ENCODE data around the gene CDC42BPB. TPM values are rescaled to one million over a fixed set of nuclear protein-coding genes. Genes with fewer than 3 reads are reported as not detected.

The CDC42BPB gene
- total and polyA plus RNA-seq, 2 of the 13 experiments (the other 11 are each of a cell fraction or from before 2014, with no cell fraction given) = 19.7 to 32.3 TPM

DNA sequence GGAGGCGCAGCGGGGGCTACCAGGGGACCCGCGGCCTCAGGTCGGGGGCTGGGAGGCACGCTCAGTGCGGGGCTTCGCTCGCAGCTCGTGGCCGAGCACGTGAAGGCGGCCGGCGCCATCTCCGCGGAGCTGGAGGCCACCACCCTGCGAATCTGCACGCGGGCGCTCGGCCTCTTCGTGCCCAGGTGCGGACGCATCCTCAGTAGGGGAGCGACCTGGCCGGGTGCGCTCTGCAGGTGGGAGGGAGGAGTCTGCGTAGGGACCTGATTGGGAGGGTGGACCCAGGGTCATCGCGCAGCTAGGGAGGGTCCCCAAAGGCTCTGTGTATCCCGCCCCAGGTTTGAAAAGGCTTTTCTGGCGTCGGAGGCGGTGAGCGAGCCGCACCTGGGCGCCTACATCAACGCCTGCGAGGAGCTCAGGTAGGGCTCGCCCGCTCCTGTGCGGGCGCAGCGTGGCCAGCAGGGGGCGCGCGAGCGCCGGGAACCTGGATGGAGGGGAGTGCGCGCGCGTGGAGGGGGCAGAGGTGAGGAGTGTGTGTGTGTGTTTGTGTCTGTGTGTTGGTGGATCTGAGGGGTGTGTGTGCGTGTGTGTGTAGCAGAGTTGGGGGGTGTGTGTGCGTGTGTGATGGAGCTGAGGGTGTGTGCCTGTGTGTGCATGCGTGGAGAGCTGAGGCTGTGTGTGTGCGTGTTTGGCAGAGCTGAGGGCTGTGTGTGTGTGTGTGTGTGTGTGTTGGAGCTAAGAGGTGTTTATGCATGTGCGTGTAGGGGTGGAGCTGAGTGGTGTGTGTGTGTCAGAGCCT is 47.5 kb upstream of the CDC42BPB start (continued):
- TF ChIP-seq, protein P1, sequence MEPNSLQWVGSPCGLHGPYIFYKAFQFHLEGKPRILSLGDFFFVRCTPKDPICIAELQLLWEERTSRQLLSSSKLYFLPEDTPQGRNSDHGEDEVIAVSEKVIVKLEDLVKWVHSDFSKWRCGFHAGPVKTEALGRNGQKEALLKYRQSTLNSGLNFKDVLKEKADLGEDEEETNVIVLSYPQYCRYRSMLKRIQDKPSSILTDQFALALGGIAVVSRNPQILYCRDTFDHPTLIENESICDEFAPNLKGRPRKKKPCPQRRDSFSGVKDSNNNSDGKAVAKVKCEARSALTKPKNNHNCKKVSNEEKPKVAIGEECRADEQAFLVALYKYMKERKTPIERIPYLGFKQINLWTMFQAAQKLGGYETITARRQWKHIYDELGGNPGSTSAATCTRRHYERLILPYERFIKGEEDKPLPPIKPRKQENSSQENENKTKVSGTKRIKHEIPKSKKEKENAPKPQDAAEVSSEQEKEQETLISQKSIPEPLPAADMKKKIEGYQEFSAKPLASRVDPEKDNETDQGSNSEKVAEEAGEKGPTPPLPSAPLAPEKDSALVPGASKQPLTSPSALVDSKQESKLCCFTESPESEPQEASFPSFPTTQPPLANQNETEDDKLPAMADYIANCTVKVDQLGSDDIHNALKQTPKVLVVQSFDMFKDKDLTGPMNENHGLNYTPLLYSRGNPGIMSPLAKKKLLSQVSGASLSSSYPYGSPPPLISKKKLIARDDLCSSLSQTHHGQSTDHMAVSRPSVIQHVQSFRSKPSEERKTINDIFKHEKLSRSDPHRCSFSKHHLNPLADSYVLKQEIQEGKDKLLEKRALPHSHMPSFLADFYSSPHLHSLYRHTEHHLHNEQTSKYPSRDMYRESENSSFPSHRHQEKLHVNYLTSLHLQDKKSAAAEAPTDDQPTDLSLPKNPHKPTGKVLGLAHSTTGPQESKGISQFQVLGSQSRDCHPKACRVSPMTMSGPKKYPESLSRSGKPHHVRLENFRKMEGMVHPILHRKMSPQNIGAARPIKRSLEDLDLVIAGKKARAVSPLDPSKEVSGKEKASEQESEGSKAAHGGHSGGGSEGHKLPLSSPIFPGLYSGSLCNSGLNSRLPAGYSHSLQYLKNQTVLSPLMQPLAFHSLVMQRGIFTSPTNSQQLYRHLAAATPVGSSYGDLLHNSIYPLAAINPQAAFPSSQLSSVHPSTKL (CRISPR knock-in tag; IDR thresholded peaks at IDR 0.05) = peak; percentile 43; the same call in 1 of the 2 replicates
- TF ChIP-seq HDAC2 (CRISPR knock-in tag; IDR thresholded peaks at IDR 0.05) (no peak), MTA1 (CRISPR knock-in tag; IDR thresholded peaks at IDR 0.05; ENCODE audit: borderline replicate concordance) (no peak), SNAI1 (CRISPR knock-in tag; IDR thresholded peaks at IDR 0.05; ENCODE audit: borderline replicate concordance) (no peak), ZEB1 (IDR thresholded peaks at IDR 0.05; ENCODE audit: insufficient replicate concordance, low read depth) (peak; percentile 70), NONO (IDR thresholded peaks at IDR 0.05) (peak; percentile 72; the same call in 1 of the 2 replicates), NONO (CRISPR knock-in tag; conservative IDR thresholded peaks at IDR 0.05) (peak; percentile 77), ZNF7 (CRISPR knock-in tag; IDR thresholded peaks at IDR 0.05) (no peak), KDM4B (CRISPR knock-in tag; IDR thresholded peaks at IDR 0.05) (no peak), ZNF430 (CRISPR knock-in tag; IDR thresholded peaks at IDR 0.05) (0 out of 2 replicates have a peak, but pooled peaks have one; percentile 49), AGO2 (optimal IDR thresholded peaks at IDR 0.05; ENCODE audit: low read depth, low read length) (peak; percentile 97)
- TF ChIP-seq, protein P2, sequence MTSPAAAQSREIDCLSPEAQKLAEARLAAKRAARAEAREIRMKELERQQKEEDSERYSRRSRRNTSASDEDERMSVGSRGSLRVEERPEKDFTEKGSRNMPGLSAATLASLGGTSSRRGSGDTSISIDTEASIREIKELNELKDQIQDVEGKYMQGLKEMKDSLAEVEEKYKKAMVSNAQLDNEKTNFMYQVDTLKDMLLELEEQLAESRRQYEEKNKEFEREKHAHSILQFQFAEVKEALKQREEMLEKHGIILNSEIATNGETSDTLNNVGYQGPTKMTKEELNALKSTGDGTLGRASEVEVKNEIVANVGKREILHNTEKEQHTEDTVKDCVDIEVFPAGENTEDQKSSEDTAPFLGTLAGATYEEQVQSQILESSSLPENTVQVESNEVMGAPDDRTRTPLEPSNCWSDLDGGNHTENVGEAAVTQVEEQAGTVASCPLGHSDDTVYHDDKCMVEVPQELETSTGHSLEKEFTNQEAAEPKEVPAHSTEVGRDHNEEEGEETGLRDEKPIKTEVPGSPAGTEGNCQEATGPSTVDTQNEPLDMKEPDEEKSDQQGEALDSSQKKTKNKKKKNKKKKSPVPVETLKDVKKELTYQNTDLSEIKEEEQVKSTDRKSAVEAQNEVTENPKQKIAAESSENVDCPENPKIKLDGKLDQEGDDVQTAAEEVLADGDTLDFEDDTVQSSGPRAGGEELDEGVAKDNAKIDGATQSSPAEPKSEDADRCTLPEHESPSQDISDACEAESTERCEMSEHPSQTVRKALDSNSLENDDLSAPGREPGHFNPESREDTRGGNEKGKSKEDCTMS (CRISPR knock-in tag; conservative IDR thresholded peaks at IDR 0.05) = no peak
- TF ChIP-seq, protein P3, sequence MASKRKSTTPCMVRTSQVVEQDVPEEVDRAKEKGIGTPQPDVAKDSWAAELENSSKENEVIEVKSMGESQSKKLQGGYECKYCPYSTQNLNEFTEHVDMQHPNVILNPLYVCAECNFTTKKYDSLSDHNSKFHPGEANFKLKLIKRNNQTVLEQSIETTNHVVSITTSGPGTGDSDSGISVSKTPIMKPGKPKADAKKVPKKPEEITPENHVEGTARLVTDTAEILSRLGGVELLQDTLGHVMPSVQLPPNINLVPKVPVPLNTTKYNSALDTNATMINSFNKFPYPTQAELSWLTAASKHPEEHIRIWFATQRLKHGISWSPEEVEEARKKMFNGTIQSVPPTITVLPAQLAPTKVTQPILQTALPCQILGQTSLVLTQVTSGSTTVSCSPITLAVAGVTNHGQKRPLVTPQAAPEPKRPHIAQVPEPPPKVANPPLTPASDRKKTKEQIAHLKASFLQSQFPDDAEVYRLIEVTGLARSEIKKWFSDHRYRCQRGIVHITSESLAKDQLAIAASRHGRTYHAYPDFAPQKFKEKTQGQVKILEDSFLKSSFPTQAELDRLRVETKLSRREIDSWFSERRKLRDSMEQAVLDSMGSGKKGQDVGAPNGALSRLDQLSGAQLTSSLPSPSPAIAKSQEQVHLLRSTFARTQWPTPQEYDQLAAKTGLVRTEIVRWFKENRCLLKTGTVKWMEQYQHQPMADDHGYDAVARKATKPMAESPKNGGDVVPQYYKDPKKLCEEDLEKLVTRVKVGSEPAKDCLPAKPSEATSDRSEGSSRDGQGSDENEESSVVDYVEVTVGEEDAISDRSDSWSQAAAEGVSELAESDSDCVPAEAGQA (IDR thresholded peaks at IDR 0.05; ENCODE audit: low read depth) = no peak
- TF ChIP-seq, protein P3 (CRISPR knock-in tag; IDR thresholded peaks at IDR 0.05; ENCODE audit: borderline replicate concordance) = no peak
- TF ChIP-seq, protein P4, sequence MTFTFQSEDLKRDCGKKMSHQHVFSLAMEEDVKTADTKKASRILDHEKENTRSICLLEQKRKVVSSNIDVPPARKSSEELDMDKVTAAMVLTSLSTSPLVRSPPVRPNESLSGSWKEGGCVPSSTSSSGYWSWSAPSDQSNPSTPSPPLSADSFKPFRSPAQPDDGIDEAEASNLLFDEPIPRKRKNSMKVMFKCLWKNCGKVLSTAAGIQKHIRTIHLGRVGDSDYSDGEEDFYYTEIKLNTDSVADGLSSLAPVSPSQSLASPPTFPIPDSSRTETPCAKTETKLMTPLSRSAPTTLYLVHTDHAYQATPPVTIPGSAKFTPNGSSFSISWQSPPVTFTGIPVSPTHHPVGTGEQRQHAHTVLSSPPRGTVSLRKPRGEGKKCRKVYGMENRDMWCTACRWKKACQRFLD (CRISPR knock-in tag; IDR thresholded peaks at IDR 0.05; ENCODE audit: borderline replicate concordance) = no peak
